ENCODE measurements around the gene NAGLU.
"Not testable (repeated sequence)": the region's sequence is repeated elsewhere in the genome, so short reads cannot be mapped to it uniquely, and the experiment has no call there.

Gene NAGLU

GRCh38 chr17:42521666-42522262 is 14.3 kb upstream of the NAGLU start:
- no peak for DNase-seq

GRCh38 chr17:42522263-42522790 is 13.7 kb upstream of the NAGLU start:
- DNase-seq = no peak

- no peak for DNase-seq
Measured at GRCh38 chr17:42522798-42523278, 13.2 kb upstream of the NAGLU start.

- no peak for DNase-seq
Measured at GRCh38 chr17:42525221-42525620, 10.8 kb upstream of the NAGLU start.

GRCh38 chr17:42526031-42526444 is 10.0 kb upstream of the NAGLU start:
- no peak for DNase-seq

- DNase-seq = no peak
Measured at GRCh38 chr17:42527932-42528331, 8.1 kb upstream of the NAGLU start.

- DNase-seq = no peak
Measured at GRCh38 chr17:42529061-42529460, 7.0 kb upstream of the NAGLU start.

GRCh38 chr17:42530952-42531454 is 5.0 kb upstream of the NAGLU start:
- no peak for DNase-seq

- DNase-seq = peak; percentile 42 to 60
Measured at GRCh38 chr17:42531455-42532354, 4.3 kb upstream of the NAGLU start.

- peak in 1 of 2 donors; percentile 29 for DNase-seq
Measured at GRCh38 chr17:42535155-42536047, 640 bp upstream of the NAGLU start.

GRCh38 chr17:42536372-42537155 is 523 bp downstream of the NAGLU start:
- peak; percentile 34 to 66 for DNase-seq

- DNase-seq = no peak
Measured at GRCh38 chr17:42537156-42537805, 1.2 kb downstream of the NAGLU start.

GRCh38 chr17:42537826-42538451 is 1.9 kb downstream of the NAGLU start:
- no peak for DNase-seq

- DNase-seq = no peak
Measured at GRCh38 chr17:42538482-42538881, 2.4 kb downstream of the NAGLU start.

- not testable (repeated sequence) for DNase-seq
Measured at GRCh38 chr17:42540558-42540957, 4.5 kb downstream of the NAGLU start.

- no peak for DNase-seq
Measured at GRCh38 chr17:42541041-42541833, 5.2 kb downstream of the NAGLU start.

GRCh38 chr17:42543190-42544079 is 7.4 kb downstream of the NAGLU start:
- DNase-seq = peak in 1 of 2 donors; percentile 33

- no peak for DNase-seq
Measured at GRCh38 chr17:42544874-42545283, 8.8 kb downstream of the NAGLU start.

All from hippocampal formation (tissue), 2 donors.